A549 (cell line): ENCODE results near the gene KSR2. TPM values are rescaled to one million over a fixed set of nuclear protein-coding genes. Genes with fewer than 3 reads are reported as not detected.
A peak's percentile ranks its signal among the peaks of the same experiment; 100 is the strongest.

Experiments used
- ATAC-seq, 2 experiments: fragments of 200-7000 bp in 1 of 2; fragments of >200 bp in 1 of 2; cut with Nextera tagmentation in 1 of 2; cut with Tn5 transposase in 1 of 2; 3 replicates each; pipeline versions ENCODE4 v1.8.0 to v1.9.1; 2018 to 2020; ENCODE audit warnings: mild to moderate bottlenecking in 1 of 2, moderate library complexity in 1 of 2
- CTCF ChIA-PET: fragments of 300-600 bp; sonication (Branson Sonifier 250); formaldehyde crosslinking; extraction: SDS; loops from one replicate; lab custom pipeline; 2021; ENCODE audit warnings: antibody characterized with exemption, inconsistent platforms; lab: Yijun Ruan, JAX
- POLR2A ChIA-PET: fragments of 350-600 bp; formaldehyde crosslinking; extraction: SDS; loops from one replicate; lab custom pipeline; 2021; ENCODE audit warnings: antibody characterized with exemption, inconsistent platforms; lab: Yijun Ruan, JAX
- DNase-seq, 2 experiments: peaks; one replicate each; pipeline versions ENCODE4 v3.0.0 to v3.0.0-alpha.2; 2011 to 2016; ENCODE audit warnings: low read depth in 1 of 2, low spot score in 1 of 2
- FAIRE-seq: peaks from 2 replicates; lab custom pipeline; 2011; peaks lifted over from hg19 to GRCh38; lab: Jason Lieb, UNC
- H3K27ac ChIP-seq, 2 experiments: fragments of >200 bp; sonication (Bioruptor Twin); formaldehyde crosslinking; 3 replicates each; pipeline ENCODE4 v1.5.1; 2016 to 2017
- H3K4me1 ChIP-seq: fragments of >200 bp; sonication (Bioruptor Twin); formaldehyde crosslinking; 3 replicates; pipeline ENCODE4 v1.6.1; 2016
- H3K4me2 ChIP-seq: fragments of >200 bp; sonication (Bioruptor Twin); formaldehyde crosslinking; 3 replicates; pipeline ENCODE4 v1.6.1; 2016
- H3K4me3 ChIP-seq: fragments of >200 bp; sonication (Bioruptor Twin); formaldehyde crosslinking; 3 replicates; pipeline ENCODE4 v1.5.1; 2016
- H3K9me3 ChIP-seq: fragments of >200 bp; sonication (Bioruptor Twin); formaldehyde crosslinking; 3 replicates; pipeline ENCODE4 v1.6.1; 2016
- BHLHE40 ChIP-seq: IDR thresholded peaks from 2 replicates; pipeline ENCODE4 v1.6.1; 2012; ENCODE audit warnings: low read depth, low read length, inconsistent platforms
- CBX8 ChIP-seq: fragments of 200-600 bp; sonication (generic); IDR thresholded peaks from 2 replicates; pipeline ENCODE4 v1.6.1; 2016
- CEBPB ChIP-seq, 2 experiments: fragments of >200 bp in 1 of 2; sonication (Bioruptor Twin) in 1 of 2; formaldehyde crosslinking in 1 of 2; IDR thresholded peaks; 2 replicates each; pipeline ENCODE4 v1.6.1; 2012 to 2016
- EHMT2 ChIP-seq: fragments of 200-600 bp; sonication (generic); IDR thresholded peaks from 2 replicates; pipeline ENCODE4 v1.6.1; 2016; ENCODE audit warnings: antibody characterized with exemption, low read depth, mild to moderate bottlenecking, moderate library complexity
- FOXS1 ChIP-seq: fragments of 250-450 bp; sonication (Bioruptor Pico); IDR thresholded peaks from 2 replicates; pipeline ENCODE4 v1.5.0; 2020; ENCODE audit warnings: mild to moderate bottlenecking, moderate library complexity
- HEYL ChIP-seq: fragments of 250-450 bp; sonication (Bioruptor Pico); IDR thresholded peaks from 2 replicates; pipeline ENCODE4 v1.8.0; 2021; ENCODE audit warnings: mild to moderate bottlenecking, moderate library complexity
- MAX ChIP-seq: IDR thresholded peaks from 2 replicates; pipeline ENCODE4 v1.6.1; 2012
- NFE2L2 ChIP-seq: fragments of 150-350 bp; conservative IDR thresholded peaks from 2 replicates; pipeline ENCODE4 v1.6.1; 2014; ENCODE audit warnings: low read length
- PBX3 ChIP-seq: IDR thresholded peaks from 2 replicates; pipeline ENCODE4 v1.6.1; 2012
- RARB ChIP-seq: fragments of 250-450 bp; sonication (Bioruptor Pico); IDR thresholded peaks from 2 replicates; pipeline ENCODE4 v1.8.0; 2021; ENCODE audit warnings: mild to moderate bottlenecking, moderate library complexity
- REST ChIP-seq: fragments of 200-600 bp; sonication (generic); IDR thresholded peaks from 2 replicates; pipeline ENCODE4 v1.6.1; 2016; ENCODE audit warnings: antibody characterized with exemption, mild to moderate bottlenecking, moderate library complexity
- SMC3 ChIP-seq: fragments of >200 bp; sonication (Bioruptor Twin); formaldehyde crosslinking; IDR thresholded peaks from 3 replicates; pipeline ENCODE4 v1.6.1; 2018; ENCODE audit warnings: inconsistent platforms
- ZSCAN20 ChIP-seq: fragments of 250-450 bp; sonication (Bioruptor Pico); IDR thresholded peaks from 2 replicates; pipeline ENCODE4 v1.8.0; 2022; ENCODE audit warnings: mild to moderate bottlenecking, moderate library complexity
- WGBS: methylation state at CpG from one replicate; pipeline ENCODE4 v1.1.6; 2017; ENCODE audit errors: missing lambda C conversion rate; 5-methylcytosine and 5-hydroxymethylcytosine counted together
- polyA plus RNA-seq, 4 experiments: library from polyadenylated mRNA; depleted of rRNA in 3 of 4; stranded (reverse); fragments of >200 nt; fragmentation: RNase III in 1 of 4; extraction: RNeasy Plus Mini Kit Qiagen cat#74134 plus additional on column Dnase treatment in 1 of 4; gene quantifications; 2 replicates in 3 of 4; 3 replicates in 1 of 4; pipeline ENCODE4 v1.2.3, GENCODE V29; 2011 to 2017

Gene KSR2
- polyA plus RNA-seq, 2 of the 4 experiments (the other 2 are of a cell fraction): 0.37 to 1.2 TPM

GRCh38 chr12:117563706-117564105, 405.1 kb downstream of the KSR2 start:
- no peak overlapping the region for H3K4me3 ChIP-seq
- DNase-seq (no peak), ATAC-seq (no peak), FAIRE-seq (no peak)
- H3K4me2 ChIP-seq: no peak overlapping the region
- no peaks in the 10 kb centered on the region for H3K4me1 ChIP-seq
- TF ChIP-seq HEYL: no peak
- TF ChIP-seq EHMT2: no peak
- no peak for TF ChIP-seq SMC3
- TF ChIP-seq CBX8: no peak
- no peak for TF ChIP-seq BHLHE40
- H3K27ac ChIP-seq: no peak overlapping the region
- no peaks in the 10 kb centered on the region for H3K9me3 ChIP-seq
- ChIA-PET CTCF (interaction anchor here (1.0 to 2.0 kb wide), 2 partner anchors 13 to 24 kb away, joined by 3 to 5 read pairs; no protein-coding TSS in a partner anchor), POLR2A (no interaction called here)
- 19% methylated on average over 2 of the region's 2 CpGs for WGBS

- POLR2A ChIA-PET: no interaction called here
- Histone ChIP-seq H3K4me1 (no peaks in the 10 kb centered on the region), H3K9me3 (no peaks in the 10 kb centered on the region), H3K4me3 (no peak overlapping the region), H3K4me2 (no peak overlapping the region), H3K27ac (no peak overlapping the region)
- no peak for DNase-seq
- ATAC-seq: no peak
- WGBS: 41% methylated on average over 5 of the region's 5 CpGs
- FAIRE-seq: no peak
- CTCF ChIA-PET: interaction anchor here (0.6 kb wide), 1 partner anchor 69 kb away, joined by 3 read pairs; no protein-coding TSS in a partner anchor
- TF ChIP-seq NFE2L2 (no peak), REST (peak; percentile 58; the same call in 1 of the 2 replicates)
Observed at GRCh38 chr12:117563007-117563406, 405.8 kb downstream of the KSR2 start.

GRCh38 chr12:117561990-117562389, 406.8 kb downstream of the KSR2 start:
- DNase-seq (no peak), ATAC-seq (no peak), FAIRE-seq (no peak)
- ChIA-PET POLR2A (no interaction called here), CTCF (interaction anchor here (1.2 kb wide), 1 partner anchor 195 kb away, joined by 4 read pairs; no protein-coding TSS in a partner anchor)
- no peak for TF ChIP-seq FOXS1 (CRISPR knock-in tag)
- no peak for TF ChIP-seq PBX3
- TF ChIP-seq ZSCAN20 (CRISPR knock-in tag): no peak
- TF ChIP-seq MAX: no peak
- TF ChIP-seq REST: no peak
- TF ChIP-seq CEBPB (IDR thresholded peaks at IDR 0.05): no peak
- TF ChIP-seq RARB (CRISPR knock-in tag): no peak
- H3K4me3 ChIP-seq: no peak overlapping the region
- H3K9me3 ChIP-seq: no peaks in the 10 kb centered on the region
- WGBS: 15% methylated on average over 2 of the region's 2 CpGs
- H3K4me2 ChIP-seq: no peak overlapping the region
- no peaks in the 10 kb centered on the region for H3K4me1 ChIP-seq
- no peak overlapping the region for H3K27ac ChIP-seq
